ENCODE results near the gene MAP6D1.

- TF ChIP-seq YY1 (IDR thresholded peaks at IDR 0.05; ENCODE audit: low read depth) (no peak), RAD21 (IDR thresholded peaks at IDR 0.05; ENCODE audit: low read depth) (no peak), EP300 (IDR thresholded peaks at IDR 0.05; ENCODE audit: borderline replicate concordance) (no peak), REST (IDR thresholded peaks at IDR 0.05; ENCODE audit: low read depth) (no peak), TEAD4 (IDR thresholded peaks at IDR 0.05) (no peak), MAX (IDR thresholded peaks at IDR 0.05) (no peak), TCF12 (IDR thresholded peaks at IDR 0.05; ENCODE audit: low read depth) (no peak)
These were observed 17.5 kb downstream of the MAP6D1 start for GRCh38 chr3:183807881-183808280.
